ENCODE data around the gene OGDH.

OGDH gene

GRCh38 chr7:44581879-44582603 lies 24.4 kb upstream of the OGDH start, which contains the start of gene TMED4 (continued):
- TF ChIP-seq PRDM10 (tag by site-specific recombination; IDR thresholded peaks at IDR 0.05), result no peak
- no peak for TF ChIP-seq ZNF223 (tag by site-specific recombination; IDR thresholded peaks at IDR 0.05)
- TF ChIP-seq ZNF248 (tag by site-specific recombination; IDR thresholded peaks at IDR 0.05), result no peak
- TF ChIP-seq GLIS2 (tag by site-specific recombination; IDR thresholded peaks at IDR 0.05), result peak; percentile 24; the same call in 1 of the 2 replicates
- no peak for TF ChIP-seq ZNF26 (tag by site-specific recombination; IDR thresholded peaks at IDR 0.05)
- TF ChIP-seq ZNF394 (tag by site-specific recombination; IDR thresholded peaks at IDR 0.05; ENCODE audit: borderline replicate concordance), result peak; percentile 41; the same call in 1 of the 2 replicates
- TF ChIP-seq SCRT1 (tag by site-specific recombination; IDR thresholded peaks at IDR 0.05; ENCODE audit: borderline replicate concordance), result no peak
- TF ChIP-seq ZNF791 (tag by site-specific recombination; IDR thresholded peaks at IDR 0.05), result no peak
- no peak for TF ChIP-seq ZNF621 (tag by site-specific recombination; IDR thresholded peaks at IDR 0.05)
- no peak for TF ChIP-seq ZNF510 (tag by site-specific recombination; IDR thresholded peaks at IDR 0.05; ENCODE audit: insufficient replicate concordance)
- no peak for TF ChIP-seq ZNF133 (tag by site-specific recombination; IDR thresholded peaks at IDR 0.05)
- no peak for TF ChIP-seq ZBTB44 (tag by site-specific recombination; IDR thresholded peaks at IDR 0.05)
- TF ChIP-seq CTCF (tag by site-specific recombination; IDR thresholded peaks at IDR 0.05), result peak; percentile 45; the same call in 1 of the 2 replicates
- TF ChIP-seq MZF1 (tag by site-specific recombination; IDR thresholded peaks at IDR 0.05; ENCODE audit: borderline replicate concordance), result no peak
- TF ChIP-seq ZNF548 (tag by site-specific recombination; IDR thresholded peaks at IDR 0.05), result no peak
- TF ChIP-seq KLF16 (tag by site-specific recombination; IDR thresholded peaks at IDR 0.05), result peak; percentile 67; the same call in 1 of the 2 replicates
- TF ChIP-seq ZBTB1 (tag by site-specific recombination; IDR thresholded peaks at IDR 0.05), result no peak
- no peak; the same call in 1 of the 2 replicates for TF ChIP-seq ZNF777 (tag by site-specific recombination; IDR thresholded peaks at IDR 0.05; ENCODE audit: borderline replicate concordance)
- 0 out of 2 replicates have a peak, but pooled peaks have one; percentile 14 for TF ChIP-seq ZNF629 (tag by site-specific recombination; IDR thresholded peaks at IDR 0.05)
- 0 out of 2 replicates have a peak, but pooled peaks have one; percentile 59 for TF ChIP-seq PBX3 (CRISPR knock-in tag; IDR thresholded peaks at IDR 0.05)
- TF ChIP-seq ATF2 (tag by site-specific recombination; IDR thresholded peaks at IDR 0.05; ENCODE audit: low read depth), result no peak
- no peak for TF ChIP-seq ZNF155 (tag by site-specific recombination; IDR thresholded peaks at IDR 0.05)
- TF ChIP-seq YY2 (tag by site-specific recombination; IDR thresholded peaks at IDR 0.05), result 0 out of 2 replicates have a peak, but pooled peaks have one; percentile 58
- peak; percentile 93 for TF ChIP-seq PATZ1 (tag by site-specific recombination; IDR thresholded peaks at IDR 0.05)
